H9 (cell line): ENCODE measurements around the gene POMT2. TPM values are rescaled to one million over a fixed set of nuclear protein-coding genes. Genes with fewer than 3 reads are reported as not detected.

Experiments used
- DNase-seq: peaks from one replicate; pipeline ENCODE4 v3.0.0-alpha.2; 2017
- H2AFZ ChIP-seq: one replicate; pipeline ENCODE4 v1.6.1; 2013; ENCODE audit warnings: mild to moderate bottlenecking, low read length, control low read depth, moderate library complexity
- H2AK5ac ChIP-seq: 2 replicates; pipeline ENCODE4 v1.6.1; 2013; ENCODE audit warnings: low read length, control low read depth, mixed read lengths; ENCODE audit not compliant: insufficient read length
- H2BK120ac ChIP-seq: one replicate; pipeline ENCODE4 v1.6.1; 2013; ENCODE audit warnings: low read depth, mild to moderate bottlenecking, low read length, control low read depth, inconsistent platforms; ENCODE audit not compliant: poor library complexity, severe bottlenecking
- H2BK12ac ChIP-seq: 2 replicates; pipeline ENCODE4 v1.6.1; 2013; ENCODE audit warnings: low read length, control low read depth, mixed read lengths, low read depth; ENCODE audit not compliant: insufficient read length
- H2BK15ac ChIP-seq: 2 replicates; pipeline ENCODE4 v1.6.1; 2013; ENCODE audit warnings: low read depth, low read length, control low read depth
- H2BK20ac ChIP-seq: one replicate; pipeline ENCODE4 v1.6.1; 2013; ENCODE audit warnings: low read depth, mild to moderate bottlenecking, low read length, control low read depth, inconsistent platforms; ENCODE audit not compliant: poor library complexity, severe bottlenecking
- H2BK5ac ChIP-seq: 2 replicates; pipeline ENCODE4 v1.6.1; 2013; ENCODE audit warnings: low read length, control low read depth, mixed read lengths; ENCODE audit not compliant: insufficient read length
- H3K14ac ChIP-seq: 2 replicates; pipeline ENCODE4 v1.6.1; 2013; ENCODE audit warnings: low read length, control low read depth; ENCODE audit not compliant: insufficient read depth
- H3K18ac ChIP-seq: 2 replicates; pipeline ENCODE4 v1.6.1; 2013; ENCODE audit warnings: low read depth, mild to moderate bottlenecking, mixed read lengths, low read length, control low read depth; ENCODE audit not compliant: insufficient read length
- H3K23ac ChIP-seq: 2 replicates; pipeline ENCODE4 v1.6.1; 2013; ENCODE audit warnings: low read length, control low read depth, mixed read lengths, low read depth; ENCODE audit not compliant: insufficient read length
- H3K23me2 ChIP-seq: 2 replicates; pipeline ENCODE4 v1.6.1; 2013; ENCODE audit warnings: low read depth, mild to moderate bottlenecking, mixed read lengths, low read length, control low read depth; ENCODE audit not compliant: insufficient read length, poor library complexity, severe bottlenecking
- H3K27ac ChIP-seq: 2 replicates; pipeline ENCODE4 v1.5.1; 2013; ENCODE audit warnings: low read length, control low read depth, mixed read lengths, low read depth; ENCODE audit not compliant: insufficient read length
- H3K27me3 ChIP-seq: 2 replicates; pipeline ENCODE4 v1.6.1; 2013; ENCODE audit warnings: low read length, control low read depth, inconsistent platforms; ENCODE audit not compliant: insufficient read depth
- H3K4ac ChIP-seq: 2 replicates; pipeline ENCODE4 v1.6.1; 2013; ENCODE audit warnings: low read depth, mild to moderate bottlenecking, control low read depth, inconsistent platforms, low read length, moderate library complexity
- H3K4me1 ChIP-seq: 2 replicates; pipeline ENCODE4 v1.6.1; 2013; ENCODE audit warnings: low read length, control low read depth, inconsistent platforms; ENCODE audit not compliant: insufficient read depth
- H3K4me2 ChIP-seq: 2 replicates; pipeline ENCODE4 v1.6.1; 2013; ENCODE audit warnings: low read length, control low read depth, mixed read lengths; ENCODE audit not compliant: insufficient read length, insufficient read depth
- H3K56ac ChIP-seq: 2 replicates; pipeline ENCODE4 v1.6.1; 2013; ENCODE audit warnings: low read depth, mild to moderate bottlenecking, mixed read lengths, low read length, control low read depth; ENCODE audit not compliant: insufficient read length
- H3K79me1 ChIP-seq: 2 replicates; pipeline ENCODE4 v1.6.1; 2013; ENCODE audit warnings: low read depth, mild to moderate bottlenecking, moderate library complexity, low read length, control low read depth, inconsistent platforms; ENCODE audit not compliant: insufficient read depth, poor library complexity, severe bottlenecking
- H3K79me2 ChIP-seq: 2 replicates; pipeline ENCODE4 v1.6.1; 2013; ENCODE audit warnings: low read length, control low read depth, inconsistent platforms; ENCODE audit not compliant: insufficient read depth
- H3K9ac ChIP-seq: 2 replicates; pipeline ENCODE4 v1.6.1; 2013; ENCODE audit warnings: low read length, control low read depth, mixed read lengths; ENCODE audit not compliant: insufficient read length; ENCODE audit errors: extremely low read depth
- H3K9me3 ChIP-seq: one replicate; pipeline ENCODE4 v1.6.1; 2013; ENCODE audit warnings: low read depth, low read length, inconsistent platforms; ENCODE audit not compliant: control insufficient read depth
- H3T11ph ChIP-seq: one replicate; pipeline ENCODE4 v1.6.1; 2013; ENCODE audit warnings: mild to moderate bottlenecking, low read length, control low read depth, inconsistent platforms
- H4K20me1 ChIP-seq: one replicate; pipeline ENCODE4 v1.6.1; 2013; ENCODE audit not compliant: control insufficient read depth, insufficient read length, insufficient read depth
- H4K5ac ChIP-seq: 2 replicates; pipeline ENCODE4 v1.6.1; 2013; ENCODE audit warnings: low read depth, mild to moderate bottlenecking, mixed read lengths, low read length, control low read depth; ENCODE audit not compliant: insufficient read length
- H4K8ac ChIP-seq: replicated peaks from 2 replicates; pipeline ENCODE4 v1.6.1; 2013; ENCODE audit warnings: low read length, control low read depth, mixed read lengths, low read depth; ENCODE audit not compliant: insufficient read length
- H4K91ac ChIP-seq: 2 replicates; pipeline ENCODE4 v1.6.1; 2013; ENCODE audit warnings: low read depth, mild to moderate bottlenecking, moderate library complexity, mixed read lengths, low read length, control low read depth; ENCODE audit not compliant: insufficient read length
- H3K27ac Mint-ChIP-seq, 3 experiments: 2 replicates in 2 of 3; 3 replicates in 1 of 3; pipeline ENCODE4 v1.8.0; 2020 to 2021; ENCODE audit warnings: mixed read lengths in 3 of 3, mild to moderate bottlenecking in 1 of 3, moderate library complexity in 1 of 3
- H3K27me3 Mint-ChIP-seq: 2 replicates; pipeline ENCODE4 v1.8.0; 2021; ENCODE audit warnings: low read depth, mild to moderate bottlenecking, moderate library complexity, mixed read lengths
- H3K36me3 Mint-ChIP-seq, 3 experiments: 2 replicates in 2 of 3; 3 replicates in 1 of 3; pipeline ENCODE4 v1.8.0; 2020 to 2021; ENCODE audit warnings: low read depth in 3 of 3, mixed read lengths in 3 of 3; ENCODE audit not compliant: insufficient read depth in 1 of 3
- H3K4me1 Mint-ChIP-seq, 2 experiments: 2 replicates each; pipeline ENCODE4 v1.8.0; 2020; ENCODE audit warnings: mixed read lengths in 2 of 2
- H3K4me3 Mint-ChIP-seq, 2 experiments: 2 replicates in 1 of 2; 3 replicates in 1 of 2; pipeline ENCODE4 v1.8.0; 2020 to 2021; ENCODE audit warnings: mild to moderate bottlenecking in 2 of 2, mixed read lengths in 2 of 2, moderate library complexity in 1 of 2
- H3K9me3 Mint-ChIP-seq, 2 experiments: 2 replicates in 1 of 2; 3 replicates in 1 of 2; pipeline ENCODE4 v1.8.0; 2020; ENCODE audit warnings: mild to moderate bottlenecking in 2 of 2, mixed read lengths in 2 of 2, moderate library complexity in 1 of 2
- CTCF ChIP-seq: fragments of 200-600 bp; sonication (generic); conservative IDR thresholded peaks from 3 replicates; pipeline ENCODE4 v1.8.0; 2021; ENCODE audit warnings: antibody characterized with exemption, mild to moderate bottlenecking
- WGBS: extraction: QIAGEN DNeasy Blood & Tissue Kit; methylation state at CpG from one replicate; pipeline ENCODE4 v1.1.7; 2013; ENCODE audit warnings: missing lambda C conversion rate, low lambda C conversion rate, mixed read lengths; ENCODE audit not compliant: insufficient read length; ENCODE audit errors: extremely low coverage; 5-methylcytosine and 5-hydroxymethylcytosine counted together
- total RNA-seq: library from RNA; stranded (reverse); gene quantifications from 2 replicates; pipeline ENCODE4 v1.2.1, GENCODE V29; 2021

Gene POMT2
- total RNA-seq, 1 experiment from 2014 or later = 25.2 TPM

GRCh38 chr14:77225892-77226557 is 94.7 kb downstream of the POMT2 start:
- Histone ChIP-seq H3T11ph (no peak overlapping the region), H3K4me1 (peaks cover 9% of the 10 kb centered on the region; the same call in 1 of the 2 replicates), H3K14ac (no peak overlapping the region), H3K23ac (no peak overlapping the region), H3K79me1 (no peaks in the 10 kb centered on the region), H3K23me2 (no peaks in the 10 kb centered on the region), H2AK5ac (no peak overlapping the region), H3K18ac (no peak overlapping the region), H4K91ac (no peak overlapping the region), H2BK15ac (no peak overlapping the region), H2BK120ac (no peak overlapping the region), H3K56ac (no peak overlapping the region), H4K5ac (no peak overlapping the region), H3K79me2 (no peaks in the 10 kb centered on the region), H2BK20ac (no peak overlapping the region), H3K27ac (no peak overlapping the region), H3K27me3 (no peaks in the 10 kb centered on the region), H3K9ac (no peak overlapping the region), H4K20me1 (no peaks in the 10 kb centered on the region), H3K9me3 (no peaks in the 10 kb centered on the region), H3K4me2 (no peak overlapping the region), H2BK5ac (no peak overlapping the region), H3K4ac (no peak overlapping the region), H2BK12ac (no peak overlapping the region), H4K8ac (no peak overlapping the region), H2AFZ (no peak overlapping the region)
- H3K4me1 Mint-ChIP-seq = peaks cover 49 to 58% of the 10 kb centered on the region in 2 experiments
- TF ChIP-seq CTCF = no peak
- no peak overlapping the region for H3K4me3 Mint-ChIP-seq
- no peaks in the 10 kb centered on the region; a peak in 1 of 5 replicates for H3K9me3 Mint-ChIP-seq
- H3K36me3 Mint-ChIP-seq = no peaks in the 10 kb centered on the region; a peak in 2 of 7 replicates
- H3K27me3 Mint-ChIP-seq = no peaks in the 10 kb centered on the region; the same call in none of the 2 replicates
- WGBS = no CpG with 5 or more reads among the region's 14 CpGs
- DNase-seq = no peak
- peak overlapping the region in 1 of 3 experiments; percentile 89; a peak in 1 of 7 replicates for H3K27ac Mint-ChIP-seq
